ENCODE results near the gene VSX1. TPM values are rescaled to one million over a fixed set of nuclear protein-coding genes. Genes with fewer than 3 reads are reported as not detected.

The VSX1 gene
- total and polyA plus RNA-seq, 7 donors: 0.03 TPM; not detected in 6

GRCh38 chr20:25054096-25054820 lies 27.7 kb downstream of the VSX1 start:
- H3K9me3 ChIP-seq: no peaks in the 10 kb centered on the region
- peak; percentile 50 for DNase-seq
- no peak overlapping the region for H3K4me3 ChIP-seq
- 67 to 81% methylated on average over 3 of the region's 3 CpGs for WGBS, 2 donors
- H3K36me3 ChIP-seq: no peaks in the 10 kb centered on the region
- peak overlapping the region; percentile 93 to 97 (median 94) for H3K27ac ChIP-seq
- intact Hi-C loops (cut with DNase I): loop anchor here (2.0 to 10.0 kb wide), 2 partner anchors 13 to 1699 kb away; partner anchors contain the start of gene NXT1
- no peak for TF ChIP-seq POLR2AphosphoS5 (IDR thresholded peaks at IDR 0.05)
- no peak for TF ChIP-seq EP300 (IDR thresholded peaks at IDR 0.05)
- no peak for TF ChIP-seq POLR2A (IDR thresholded peaks at IDR 0.05)
- no peak for TF ChIP-seq CTCF (IDR thresholded peaks at IDR 0.05)
- H3K27me3 ChIP-seq: no peaks in the 10 kb centered on the region
- peaks cover 2 to 89% (median 86%) of the 10 kb centered on the region in 4 donors for H3K4me1 ChIP-seq

GRCh38 chr20:25053255-25054031 lies 28.5 kb downstream of the VSX1 start:
- intact Hi-C loops (cut with DNase I): loop anchor here (2.0 to 10.0 kb wide), 2 partner anchors 13 to 1699 kb away; partner anchors contain the start of gene NXT1
- Histone ChIP-seq H3K27ac (peak overlapping the region; percentile 93 to 97 (median 94)), H3K4me3 (peak overlapping the region in 2 of 4 donors; percentile 8 to 15), H3K36me3 (no peaks in the 10 kb centered on the region), H3K27me3 (no peaks in the 10 kb centered on the region), H3K4me1 (peaks cover 2 to 89% (median 87%) of the 10 kb centered on the region in 4 donors), H3K9me3 (no peaks in the 10 kb centered on the region)
- TF ChIP-seq POLR2AphosphoS5 (IDR thresholded peaks at IDR 0.05) (peak; percentile 27 to 61 (median 36)), EP300 (IDR thresholded peaks at IDR 0.05) (peak in 1 of 4 donors; percentile 7), POLR2A (IDR thresholded peaks at IDR 0.05) (no peak), CTCF (IDR thresholded peaks at IDR 0.05) (no peak)
- peak; percentile 84 for DNase-seq
- 49 to 78% methylated on average over 11 of the region's 11 CpGs for WGBS, 2 donors

- Histone ChIP-seq H3K4me1 (peaks cover 2 to 96% (median 90%) of the 10 kb centered on the region in 4 donors), H3K4me3 (peak overlapping the region in 2 of 4 donors; percentile 8 to 15), H3K9me3 (no peaks in the 10 kb centered on the region), H3K27ac (peak overlapping the region; percentile 93 to 97 (median 94)), H3K36me3 (peaks cover 0 to 7% (median 2%) of the 10 kb centered on the region in 4 donors), H3K27me3 (no peaks in the 10 kb centered on the region)
- intact Hi-C loops (cut with DNase I): loop anchor here (10.0 kb wide), 1 partner anchor 1698 kb away; the partner anchor contains the start of gene NXT1
- 78 to 88% methylated on average over 16 of the region's 16 CpGs for WGBS, 2 donors
- TF ChIP-seq POLR2A (IDR thresholded peaks at IDR 0.05) (no peak), POLR2AphosphoS5 (IDR thresholded peaks at IDR 0.05) (peak in 3 of 4 donors; percentile 7 to 56 (median 23))
- DNase-seq: peak; percentile 72
These were observed 29.4 kb downstream of the VSX1 start for GRCh38 chr20:25052255-25053194.

- 96% methylated on average over 7 of the region's 7 CpGs for WGBS, 2 donors
- Histone ChIP-seq H3K9me3 (no peaks in the 10 kb centered on the region), H3K4me1 (peaks cover 2 to 92% (median 85%) of the 10 kb centered on the region in 4 donors), H3K27me3 (no peaks in the 10 kb centered on the region), H3K27ac (peak overlapping the region; percentile 93 to 97 (median 94)), H3K4me3 (no peak overlapping the region), H3K36me3 (peaks cover 1 to 17% (median 12%) of the 10 kb centered on the region in 4 donors)
- peak; percentile 46 for DNase-seq
- TF ChIP-seq POLR2AphosphoS5 (IDR thresholded peaks at IDR 0.05) (no peak), POLR2A (IDR thresholded peaks at IDR 0.05) (no peak), EP300 (IDR thresholded peaks at IDR 0.05) (no peak), CTCF (IDR thresholded peaks at IDR 0.05) (no peak)
- intact Hi-C loops (cut with DNase I): loop anchor here (10.0 kb wide), 1 partner anchor 1697 kb away; the partner anchor contains the start of gene NXT1
These were observed 30.4 kb downstream of the VSX1 start for GRCh38 chr20:25051386-25052155.

All from sigmoid colon (tissue), 7 donors.